PC-9 (cell line): Measurements from ENCODE around the gene NKX6-2.

Source experiments
- CTCF ChIP-seq: fragments of 200-600 bp; sonication (generic); conservative IDR thresholded peaks from 2 replicates; pipeline ENCODE4 v1.6.1; 2017; ENCODE audit warnings: mixed run types, antibody characterized with exemption, mild to moderate bottlenecking, moderate library complexity
- EZH2 ChIP-seq: fragments of 200-600 bp; sonication (generic); IDR thresholded peaks from 2 replicates; pipeline ENCODE4 v1.8.0; 2017; ENCODE audit warnings: antibody characterized with exemption, low read depth

- TF ChIP-seq CTCF = no peak
- TF ChIP-seq EZH2 = no peak
Observed at GRCh38 chr10:132763545-132763944, 22.4 kb downstream of the NKX6-2 start.
